Measurements from ENCODE around the gene CCN5.

CCN5 gene

GRCh38 chr20:44758247-44759101 lies 43.3 kb downstream of the CCN5 start:
- Histone ChIP-seq H3K4me3 (ENCODE audit: low read depth, low read length) (no peak overlapping the region), H3K9me3 (ENCODE audit: control insufficient read depth, insufficient read depth, low read depth, low read length) (no peaks in the 10 kb centered on the region), H3K27ac (ENCODE audit: extremely low read depth, low read depth, low read length) (no peak overlapping the region), H3K36me3 (ENCODE audit: control insufficient read depth in 2 of 2, insufficient read depth in 1 of 2, low read length in 2 of 2) (peaks cover 0 to 9% of the 10 kb centered on the region in 2 experiments; a peak in 1 of 3 replicates), H3K4me1 (ENCODE audit: control insufficient read depth, insufficient read depth, low read length) (no peaks in the 10 kb centered on the region)
- no peak for TF ChIP-seq ZNF148 (tag by site-specific recombination; IDR thresholded peaks at IDR 0.05; ENCODE audit: borderline replicate concordance)
- TF ChIP-seq PRDM10 (tag by site-specific recombination; IDR thresholded peaks at IDR 0.05) = no peak
- no peak for TF ChIP-seq BCL11A (tag by site-specific recombination; IDR thresholded peaks at IDR 0.05; ENCODE audit: low read depth)
- TF ChIP-seq SCRT1 (tag by site-specific recombination; IDR thresholded peaks at IDR 0.05; ENCODE audit: borderline replicate concordance) = no peak
- no peak for TF ChIP-seq SETDB1 (IDR thresholded peaks at IDR 0.05; ENCODE audit: insufficient read length, low read length)
- TF ChIP-seq ZBTB49 (tag by site-specific recombination; IDR thresholded peaks at IDR 0.05; ENCODE audit: low read depth) = no peak
- TF ChIP-seq ZNF501 (tag by site-specific recombination; IDR thresholded peaks at IDR 0.05) = no peak
- TF ChIP-seq ZNF311 (tag by site-specific recombination; IDR thresholded peaks at IDR 0.05; ENCODE audit: borderline replicate concordance) = no peak
- no peak for TF ChIP-seq ZNF155 (tag by site-specific recombination; IDR thresholded peaks at IDR 0.05)
- no peak for TF ChIP-seq ZNF394 (tag by site-specific recombination; IDR thresholded peaks at IDR 0.05; ENCODE audit: borderline replicate concordance)
- TF ChIP-seq ZBTB1 (tag by site-specific recombination; IDR thresholded peaks at IDR 0.05) = no peak
- TF ChIP-seq ZNF558 (tag by site-specific recombination; IDR thresholded peaks at IDR 0.05) = no peak
- TF ChIP-seq GFI1B (tag by site-specific recombination; IDR thresholded peaks at IDR 0.05) = no peak
- TF ChIP-seq ZNF585B (tag by site-specific recombination; IDR thresholded peaks at IDR 0.05) = no peak
- TF ChIP-seq ZNF214 (tag by site-specific recombination; IDR thresholded peaks at IDR 0.05; ENCODE audit: borderline replicate concordance) = no peak
- TF ChIP-seq ZNF362 (tag by site-specific recombination; IDR thresholded peaks at IDR 0.05) = no peak
- no peak for TF ChIP-seq ZNF629 (tag by site-specific recombination; IDR thresholded peaks at IDR 0.05)
- CTCF ChIA-PET = interaction anchor here (0.6 to 2.1 kb wide), 2 partner anchors 11 to 24 kb away, joined by 3 to 11 read pairs; no protein-coding TSS in a partner anchor
- POLR2A ChIA-PET = no interaction called here
